Naive thymus-derived CD8-positive, alpha-beta T cell (primary cell): ENCODE results near the gene ATP11C. TPM values are rescaled to one million over a fixed set of nuclear protein-coding genes. Genes with fewer than 3 reads are reported as not detected.
"Not testable (repeated sequence)": the region's sequence is repeated elsewhere in the genome, so short reads cannot be mapped to it uniquely, and the experiment has no call there.

Source experiments
- ATAC-seq, 2 donors: fragments of 150-1000 bp; cut with Tn5 transposase in 1 of 2; sonication (Bioruptor Pico), chemical (Tn5 transposase) in 1 of 2; 1 replicate in 1 of 2; 2 replicates in 1 of 2; pipeline ENCODE4 v1.10.0; 2021; ENCODE audit warnings: mild to moderate bottlenecking in 2 of 2, moderate library complexity in 2 of 2
- POLR2A ChIA-PET: fragments of 350-600 bp; sonication (Branson Sonifier 250); formaldehyde crosslinking; loops from one replicate; lab custom pipeline; 2021; ENCODE audit warnings: antibody characterized with exemption; lab: Charles Lee
- DNase-seq, 10 donors: peaks; one replicate each; pipeline versions ENCODE4 v3.0.0 to v3.0.0-alpha.2; 2020 to 2022
- H3K27ac Mint-ChIP-seq, 10 donors: one replicate each; pipeline ENCODE4 v1.8.0; 2020 to 2022; ENCODE audit warnings: mild to moderate bottlenecking in 10 of 10, mixed read lengths in 10 of 10, moderate library complexity in 4 of 10, inconsistent platforms in 1 of 10
- H3K27me3 Mint-ChIP-seq, 5 donors: one replicate each; pipeline ENCODE4 v1.8.0; 2021 to 2022; ENCODE audit warnings: mixed read lengths in 5 of 5
- H3K36me3 Mint-ChIP-seq, 3 donors: one replicate each; pipeline ENCODE4 v1.8.0; 2020 to 2022; ENCODE audit warnings: mixed read lengths in 3 of 3, mild to moderate bottlenecking in 2 of 3, inconsistent platforms in 1 of 3
- H3K4me1 Mint-ChIP-seq, 4 donors: one replicate each; pipeline ENCODE4 v1.8.0; 2021 to 2022; ENCODE audit warnings: mixed read lengths in 4 of 4
- H3K4me3 Mint-ChIP-seq, 10 donors: one replicate each; pipeline ENCODE4 v1.8.0; 2020 to 2022; ENCODE audit warnings: mild to moderate bottlenecking in 10 of 10, mixed read lengths in 10 of 10, moderate library complexity in 6 of 10, inconsistent platforms in 1 of 10
- H3K9me3 Mint-ChIP-seq, 9 donors: one replicate each; pipeline ENCODE4 v1.8.0; 2020 to 2022; ENCODE audit warnings: mixed read lengths in 9 of 9, mild to moderate bottlenecking in 3 of 9, inconsistent platforms in 1 of 9, moderate library complexity in 1 of 9
- polyA plus RNA-seq, 3 donors: library from polyadenylated mRNA; unstranded; fragments of 300-500 nt; fragmentation: Illumina TruSeq; gene quantifications; one replicate each; pipeline ENCODE4 v1.2.3, GENCODE V29; 2021
- total RNA-seq, 8 experiments: library from RNA in 2 of 8; stranded (reverse) in 2 of 8; gene quantifications; one replicate each; pipeline ENCODE4 v1.2.3 and lab custom pipeline; 2021 to 2026

Gene ATP11C
- total and polyA plus RNA-seq, 5 experiments from 2014 or later, result 2.2 to 37.0 (median 7.4) TPM

GRCh38 chrX:139945075-139945474 lies 12.2 kb upstream of the ATP11C start:
- DNase-seq, result no peak
- Mint-ChIP-seq H3K9me3 (no peaks in the 10 kb centered on the region), H3K4me1 (no peaks in the 10 kb centered on the region), H3K27me3 (peaks cover 0 to 2% (median 0%) of the 10 kb centered on the region in 5 donors), H3K36me3 (no peaks in the 10 kb centered on the region), H3K27ac (no peak overlapping the region), H3K4me3 (no peak overlapping the region)
- POLR2A ChIA-PET, result no interaction called here
- ATAC-seq, result no peak

- Mint-ChIP-seq H3K27ac (no peak overlapping the region), H3K4me3 (no peak overlapping the region), H3K36me3 (no peaks in the 10 kb centered on the region), H3K9me3 (no peaks in the 10 kb centered on the region), H3K4me1 (peaks cover 0 to 4% (median 2%) of the 10 kb centered on the region in 4 donors), H3K27me3 (peaks cover 0 to 3% (median 0%) of the 10 kb centered on the region in 5 donors)
- DNase-seq (peak in 1 of 10 donors; percentile 3), ATAC-seq (no peak)
- POLR2A ChIA-PET, result no interaction called here
Observed at GRCh38 chrX:139936259-139936658, 3.4 kb upstream of the ATP11C start.

DNA sequence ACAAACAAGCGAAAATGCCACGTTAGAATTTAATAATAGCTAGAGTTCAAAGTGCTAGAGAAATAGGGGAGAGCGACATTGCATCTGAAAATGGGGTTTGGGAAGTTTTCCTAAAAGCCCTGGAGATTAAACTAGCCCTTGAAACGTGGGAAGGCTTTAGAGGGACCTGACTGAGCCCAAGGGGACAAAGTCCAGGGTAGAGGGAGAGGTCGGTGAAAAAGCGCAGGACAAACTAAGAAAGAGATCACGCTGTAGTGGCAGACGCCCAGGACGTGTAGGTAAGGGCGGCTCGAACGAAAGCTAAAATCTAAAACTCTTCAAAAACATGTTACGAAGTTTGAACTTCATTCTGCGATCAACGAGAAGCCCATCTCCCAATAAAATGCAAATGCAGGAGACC lies 1.1 kb upstream of the ATP11C start:
- Mint-ChIP-seq H3K4me3 (peak overlapping the region; percentile 30 to 95 (median 91)), H3K4me1 (peaks cover 5 to 26% (median 17%) of the 10 kb centered on the region in 4 donors), H3K9me3 (no peaks in the 10 kb centered on the region), H3K27me3 (peaks cover 0 to 3% (median 0%) of the 10 kb centered on the region in 5 donors), H3K36me3 (no peaks in the 10 kb centered on the region), H3K27ac (peak overlapping the region in 5 of 10 donors; percentile 91 to 98 (median 95))
- POLR2A ChIA-PET, result no interaction called here
- no peak for DNase-seq
- ATAC-seq, result no peak

GRCh38 chrX:139932073-139932900 lies 566 bp downstream of the ATP11C start:
- POLR2A ChIA-PET, result interaction anchor here (0.8 kb wide), 1 partner anchor 122 kb away, joined by 3 read pairs; no protein-coding TSS in a partner anchor
- DNase-seq (peak in 9 of 10 donors; percentile 13 to 68 (median 45)), ATAC-seq (peak; percentile 49 to 50)
- Mint-ChIP-seq H3K4me3 (peak overlapping the region; percentile 81 to 95 (median 91)), H3K27ac (peak overlapping the region; percentile 80 to 98 (median 96)), H3K27me3 (peaks cover 0 to 2% (median 0%) of the 10 kb centered on the region in 5 donors), H3K9me3 (no peaks in the 10 kb centered on the region), H3K4me1 (peaks cover 5 to 30% (median 20%) of the 10 kb centered on the region in 4 donors), H3K36me3 (no peaks in the 10 kb centered on the region)

- ATAC-seq (no peak), DNase-seq (peak in 1 of 10 donors; percentile 0)
- Mint-ChIP-seq H3K27me3 (no peaks in the 10 kb centered on the region), H3K36me3 (no peaks in the 10 kb centered on the region), H3K9me3 (no peaks in the 10 kb centered on the region), H3K4me1 (peaks cover 5 to 34% (median 23%) of the 10 kb centered on the region in 4 donors), H3K27ac (peak overlapping the region; percentile 13 to 89 (median 80)), H3K4me3 (peak overlapping the region; percentile 77 to 91 (median 81))
- POLR2A ChIA-PET, result interaction anchor here (0.8 kb wide), 1 partner anchor 121 kb away, joined by 3 read pairs; no protein-coding TSS in a partner anchor
Observed at GRCh38 chrX:139931646-139932072, 1.2 kb downstream of the ATP11C start.

GRCh38 chrX:139930916-139931645 lies 1.8 kb downstream of the ATP11C start:
- Mint-ChIP-seq H3K36me3 (no peaks in the 10 kb centered on the region), H3K27ac (peak overlapping the region; percentile 31 to 89 (median 80)), H3K4me3 (peak overlapping the region; percentile 77 to 91 (median 81)), H3K4me1 (peaks cover 5 to 39% (median 28%) of the 10 kb centered on the region in 4 donors), H3K9me3 (no peaks in the 10 kb centered on the region), H3K27me3 (no peaks in the 10 kb centered on the region)
- POLR2A ChIA-PET, result interaction anchor here (0.8 kb wide), 1 partner anchor 120 kb away, joined by 3 read pairs; no protein-coding TSS in a partner anchor
- ATAC-seq, result no peak
- peak in 6 of 10 donors; percentile 6 to 25 (median 18) for DNase-seq

GRCh38 chrX:139930401-139930800 lies 2.5 kb downstream of the ATP11C start:
- H3K27ac Mint-ChIP-seq, result peak overlapping the region in 4 of 10 donors; percentile 17 to 84 (median 30)
- no peaks in the 10 kb centered on the region for H3K27me3 Mint-ChIP-seq
- peak overlapping the region; percentile 77 to 91 (median 81) for H3K4me3 Mint-ChIP-seq
- H3K36me3 Mint-ChIP-seq, result no peaks in the 10 kb centered on the region
- ATAC-seq (no peak), DNase-seq (no peak)
- POLR2A ChIA-PET, result no interaction called here
- H3K4me1 Mint-ChIP-seq, result peaks cover 11 to 46% (median 34%) of the 10 kb centered on the region in 4 donors
- no peaks in the 10 kb centered on the region for H3K9me3 Mint-ChIP-seq

GRCh38 chrX:139929876-139930275 lies 3.0 kb downstream of the ATP11C start:
- Mint-ChIP-seq H3K36me3 (no peaks in the 10 kb centered on the region), H3K4me3 (peak overlapping the region in 9 of 10 donors; percentile 1 to 91 (median 78)), H3K27ac (peak overlapping the region in 1 of 10 donors; percentile 32), H3K27me3 (no peaks in the 10 kb centered on the region), H3K9me3 (no peaks in the 10 kb centered on the region), H3K4me1 (peaks cover 11 to 49% (median 37%) of the 10 kb centered on the region in 4 donors)
- POLR2A ChIA-PET, result no interaction called here
- ATAC-seq (no peak), DNase-seq (no peak)

DNA sequence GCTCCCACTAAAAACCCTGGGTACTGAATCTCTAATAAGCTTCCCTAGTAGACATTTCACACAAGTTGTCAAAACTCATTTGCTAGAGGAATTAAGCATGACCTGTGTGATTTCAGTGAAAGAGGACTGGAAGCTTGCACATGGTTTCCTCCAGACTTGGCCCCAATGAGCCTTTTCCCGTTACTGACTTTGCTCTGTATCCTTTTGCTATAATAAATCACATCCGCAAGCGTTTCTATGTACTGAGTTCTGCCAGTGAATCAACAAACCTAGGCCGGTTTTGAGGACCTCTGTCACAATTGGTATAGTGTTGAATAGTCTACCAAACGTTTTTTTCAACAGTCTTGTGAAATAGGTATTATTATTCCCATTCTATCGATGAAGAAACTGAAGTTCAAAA lies 8.2 kb downstream of the ATP11C start:
- no peak for DNase-seq
- POLR2A ChIA-PET, result interaction anchor here (0.7 kb wide), 1 partner anchor 80 kb away, joined by 6 read pairs; no protein-coding TSS in a partner anchor
- Mint-ChIP-seq H3K27ac (no peak overlapping the region), H3K9me3 (no peaks in the 10 kb centered on the region), H3K4me3 (peak overlapping the region in 1 of 10 donors; percentile 16), H3K27me3 (no peaks in the 10 kb centered on the region), H3K4me1 (peaks cover 13 to 57% (median 44%) of the 10 kb centered on the region in 4 donors), H3K36me3 (peaks cover 0 to 2% (median 2%) of the 10 kb centered on the region in 3 donors)
- ATAC-seq, result no peak

- H3K27ac Mint-ChIP-seq, result no peak overlapping the region
Observed at GRCh38 chrX:139924069-139924695, 8.7 kb downstream of the ATP11C start.

DNA sequence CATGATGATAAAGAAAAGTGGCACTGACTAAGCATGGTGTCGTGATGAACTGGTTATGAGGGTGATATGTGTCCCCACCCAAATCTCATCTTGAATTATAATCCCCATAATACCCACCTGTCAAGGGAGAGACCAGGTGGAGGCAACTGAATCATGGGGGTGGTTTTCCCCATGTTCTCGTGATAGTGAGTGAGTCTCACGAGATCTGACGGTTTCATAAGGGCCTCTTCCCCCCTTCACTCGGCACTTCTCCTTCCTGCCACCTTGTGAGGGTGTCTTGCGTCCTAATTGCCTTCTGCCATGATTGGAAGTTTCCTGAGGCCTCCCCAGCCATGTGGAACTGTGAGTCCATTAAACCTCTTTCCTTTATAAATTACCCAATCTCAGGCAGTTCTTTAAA lies 11.7 kb downstream of the ATP11C start:
- DNase-seq, ATAC-seq, H3K36me3 Mint-ChIP-seq, H3K27me3 Mint-ChIP-seq, H3K9me3 Mint-ChIP-seq, POLR2A ChIA-PET, H3K4me3 Mint-ChIP-seq: not testable (repeated sequence)
- H3K27ac Mint-ChIP-seq, result peak overlapping the region in 2 of 10 donors; percentile 20 to 56
- peaks cover 15 to 46% (median 33%) of the 10 kb centered on the region in 4 donors for H3K4me1 Mint-ChIP-seq

More at GRCh38 chrX:139924069-139924695, 8.7 kb downstream of the ATP11C start:
- peak overlapping the region in 2 of 10 donors; percentile 5 to 16 for H3K4me3 Mint-ChIP-seq
- DNase-seq (no peak), ATAC-seq (no peak)
- peaks cover 0 to 4% (median 2%) of the 10 kb centered on the region in 3 donors for H3K36me3 Mint-ChIP-seq
- POLR2A ChIA-PET, result interaction anchor here (0.7 kb wide), 1 partner anchor 80 kb away, joined by 6 read pairs; no protein-coding TSS in a partner anchor
- H3K4me1 Mint-ChIP-seq, result peaks cover 13 to 52% (median 41%) of the 10 kb centered on the region in 4 donors
- H3K9me3 Mint-ChIP-seq, result no peaks in the 10 kb centered on the region
- H3K27me3 Mint-ChIP-seq, result no peaks in the 10 kb centered on the region

DNA sequence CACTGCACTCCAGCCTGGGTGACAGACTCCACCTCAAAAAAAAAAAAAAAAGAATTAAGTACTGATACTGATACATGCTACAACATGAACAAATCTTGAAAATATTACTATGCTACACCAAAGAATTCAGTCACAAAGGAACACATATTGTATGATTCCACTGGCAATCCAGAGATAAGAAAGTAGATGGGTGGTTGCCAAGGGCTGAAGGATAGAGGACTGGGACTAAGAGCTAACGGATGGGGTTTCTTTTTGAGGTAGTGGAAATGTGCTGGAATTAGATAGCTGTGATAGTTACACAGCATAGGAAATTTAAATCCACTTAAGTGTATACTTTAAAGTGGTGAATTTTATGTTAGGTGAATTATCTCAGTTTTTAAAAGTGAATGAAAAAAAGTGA lies 12.5 kb downstream of the ATP11C start:
- H3K4me3 Mint-ChIP-seq, result no peak overlapping the region
- no peaks in the 10 kb centered on the region for H3K27me3 Mint-ChIP-seq
- ATAC-seq (no peak), DNase-seq (no peak)
- no peaks in the 10 kb centered on the region for H3K9me3 Mint-ChIP-seq
- H3K4me1 Mint-ChIP-seq, result peaks cover 9 to 37% (median 26%) of the 10 kb centered on the region in 4 donors
- peak overlapping the region in 1 of 10 donors; percentile 9 for H3K27ac Mint-ChIP-seq
- H3K36me3 Mint-ChIP-seq, result peaks cover 0 to 5% (median 2%) of the 10 kb centered on the region in 3 donors
- POLR2A ChIA-PET, result interaction anchor here (0.7 kb wide), 1 partner anchor 40 kb away, joined by 4 read pairs; no protein-coding TSS in a partner anchor
